HepG2 (cell line): ENCODE results near the gene TENM3. TPM values are rescaled to one million over a fixed set of nuclear protein-coding genes. Genes with fewer than 3 reads are reported as not detected.
A peak's percentile ranks its signal among the peaks of the same experiment; 100 is the strongest.

Source experiments
- ATAC-seq: fragments of 200-7000 bp; cut with Tn5 transposase; 3 replicates; pipeline ENCODE4 v1.9.1; 2020; ENCODE audit warnings: mild to moderate bottlenecking, moderate library complexity
- BruUV-seq: library from RNA; stranded (reverse); fragments of 400-500 nt; replicated peaks from 2 replicates; lab custom pipeline; 2021; lab: Mats Ljungman, UMichigan
- CTCF ChIA-PET: fragments of 300-600 bp; formaldehyde crosslinking; extraction: SDS; loops from one replicate; lab custom pipeline; 2021; ENCODE audit warnings: low total read pairs, inconsistent platforms, low intra/inter-chr PET ratio; lab: Yijun Ruan, JAX
- POLR2A ChIA-PET: fragments of 350-600 bp; sonication (Branson Sonifier 250); formaldehyde crosslinking; loops from one replicate; lab custom pipeline; 2020; ENCODE audit warnings: antibody characterized with exemption, inconsistent platforms; lab: Yijun Ruan, JAX
- DNase-seq: peaks from one replicate; pipeline ENCODE4 v3.0.0-alpha.2; 2015; ENCODE audit warnings: low spot score
- FAIRE-seq: peaks from 3 replicates; lab custom pipeline; 2011; peaks lifted over from hg19 to GRCh38; lab: Jason Lieb, UNC
- H2AFZ ChIP-seq: one replicate; pipeline ENCODE4 v1.6.1; 2011; ENCODE audit warnings: low read length, inconsistent platforms
- H3K27ac ChIP-seq: fragments of 300-600 bp; 3 replicates; pipeline ENCODE4 v1.8.0; 2011; ENCODE audit warnings: mixed run types, mild to moderate bottlenecking, mixed read lengths, low read length, inconsistent platforms; ENCODE audit not compliant: insufficient read depth; ENCODE audit errors: extremely low read length
- H3K27me3 ChIP-seq, 2 experiments: fragments of 200-600 bp in 1 of 2; 2 replicates in 1 of 2; 3 replicates in 1 of 2; pipeline versions ENCODE4 v1.6.0 to v1.8.0; 2011; ENCODE audit warnings: low read length in 2 of 2, mild to moderate bottlenecking in 2 of 2, moderate library complexity in 2 of 2, inconsistent platforms in 1 of 2; ENCODE audit not compliant: insufficient read depth in 2 of 2, control insufficient read depth in 1 of 2
- H3K36me3 ChIP-seq, 2 experiments: fragments of 200-600 bp in 1 of 2; replicated peaks in 1 of 2; 2 replicates in 1 of 2; 3 replicates in 1 of 2; pipeline versions ENCODE4 v1.5.1 to v1.8.0; 2011; ENCODE audit warnings: low read length in 2 of 2, inconsistent platforms in 1 of 2; ENCODE audit not compliant: insufficient read depth in 2 of 2, control insufficient read depth in 1 of 2
- H3K4me1 ChIP-seq: 2 replicates; pipeline ENCODE4 v1.5.1; 2012; ENCODE audit warnings: low read length, inconsistent platforms; ENCODE audit not compliant: insufficient read depth
- H3K4me2 ChIP-seq: 2 replicates; pipeline ENCODE4 v1.6.0; 2011; ENCODE audit warnings: low read depth, low read length, inconsistent platforms
- H3K4me3 ChIP-seq, 3 experiments: fragments of 200-600 bp in 1 of 3; sonication (generic), shearing (Covaris generic) in 1 of 3; replicated peaks in 1 of 3; 2 replicates each; pipeline ENCODE4 v1.5.1; 2011 to 2016; ENCODE audit warnings: low read length in 3 of 3, inconsistent platforms in 2 of 3, low read depth in 2 of 3, mild to moderate bottlenecking in 2 of 3, control low read depth in 1 of 3, mixed read lengths in 1 of 3; ENCODE audit not compliant: insufficient read depth in 1 of 3
- H3K79me2 ChIP-seq: one replicate; pipeline ENCODE4 v1.6.1; 2011; ENCODE audit warnings: low read length, inconsistent platforms; ENCODE audit not compliant: insufficient read depth
- H3K9ac ChIP-seq: 2 replicates; pipeline ENCODE4 v1.6.0; 2011; ENCODE audit warnings: mild to moderate bottlenecking, low read depth, low read length, inconsistent platforms; ENCODE audit not compliant: insufficient read depth
- H3K9me3 ChIP-seq: 2 replicates; pipeline ENCODE4 v1.5.1; 2012; ENCODE audit warnings: mild to moderate bottlenecking, low read length
- H4K20me1 ChIP-seq: 2 replicates; pipeline ENCODE4 v1.6.0; 2011; ENCODE audit warnings: inconsistent platforms, mild to moderate bottlenecking, low read length, moderate library complexity; ENCODE audit not compliant: insufficient read depth
- CBX2 ChIP-seq, 2 experiments: fragments of 200-600 bp in 1 of 2; sonication (generic); formaldehyde crosslinking in 1 of 2; IDR thresholded peaks; 2 replicates each; pipeline versions ENCODE4 v1.7.0 to v1.8.1; 2018 to 2022; ENCODE audit warnings: low read depth in 2 of 2, low read length in 1 of 2, mild to moderate bottlenecking in 1 of 2, missing genetic modification reagents in 1 of 2
- KLF11 ChIP-seq: IDR thresholded peaks from 2 replicates; pipeline ENCODE4 v1.6.1; 2016; ENCODE audit warnings: missing compliant biosample characterization
- ZNF207 ChIP-seq: fragments of 450-650 bp; IDR thresholded peaks from 2 replicates; pipeline ENCODE4 v1.6.1; 2016; ENCODE audit warnings: antibody characterized with exemption, borderline replicate concordance
- ZNF652 ChIP-seq: IDR thresholded peaks from 2 replicates; pipeline ENCODE4 v1.6.1; 2016; ENCODE audit warnings: low read depth, borderline replicate concordance
- WGBS: methylation state at CpG from one replicate; pipeline ENCODE4 v1.1.6; 2017; ENCODE audit warnings: low lambda C conversion rate; 5-methylcytosine and 5-hydroxymethylcytosine counted together
- in situ Hi-C: cut with HindIII; loops from 2 replicates; pipeline ENCODE4 v1.10.0; 2017; ENCODE audit warnings: low pct_unique_long_range_greater_than_20kb; ENCODE audit not compliant: extremely low pct_ligation_motif_present
- intact Hi-C: fragments of 100-400 bp; cut with micrococcal nuclease; formaldehyde crosslinking; loops from one replicate; pipeline ENCODE4 v1.10.0; 2022; ENCODE audit not compliant: unreplicated experiment
- polyA plus RNA-seq, 8 experiments: library from polyadenylated mRNA; depleted of rRNA in 3 of 8; stranded (reverse) in 7 of 8; unstranded in 1 of 8; fragments of >200 nt; fragmentation: Illumina TruSeq in 4 of 8; extraction: Trizol in 4 of 8; gene quantifications; 2 replicates each; pipeline versions ENCODE4 v1.2.1 to v1.2.3, GENCODE V29; 2011 to 2016; ENCODE audit warnings: low read depth in 4 of 8, missing spikeins in 1 of 8, mixed read lengths in 1 of 8; ENCODE audit not compliant: insufficient read depth in 1 of 8
- total RNA-seq, 5 experiments: library from RNA; depleted of rRNA; stranded (reverse); fragments of >200 nt; fragmentation: Illumina TruSeq; extraction: Trizol; gene quantifications; 2 replicates each; pipeline ENCODE4 v1.2.3, GENCODE V29; 2016; ENCODE audit warnings: low read depth in 1 of 5

Gene TENM3
- total and polyA plus RNA-seq, 2 of the 13 experiments (the other 11 are each of a cell fraction or from before 2014, with no cell fraction given), result 0.04 TPM; not detected in 1

DNA sequence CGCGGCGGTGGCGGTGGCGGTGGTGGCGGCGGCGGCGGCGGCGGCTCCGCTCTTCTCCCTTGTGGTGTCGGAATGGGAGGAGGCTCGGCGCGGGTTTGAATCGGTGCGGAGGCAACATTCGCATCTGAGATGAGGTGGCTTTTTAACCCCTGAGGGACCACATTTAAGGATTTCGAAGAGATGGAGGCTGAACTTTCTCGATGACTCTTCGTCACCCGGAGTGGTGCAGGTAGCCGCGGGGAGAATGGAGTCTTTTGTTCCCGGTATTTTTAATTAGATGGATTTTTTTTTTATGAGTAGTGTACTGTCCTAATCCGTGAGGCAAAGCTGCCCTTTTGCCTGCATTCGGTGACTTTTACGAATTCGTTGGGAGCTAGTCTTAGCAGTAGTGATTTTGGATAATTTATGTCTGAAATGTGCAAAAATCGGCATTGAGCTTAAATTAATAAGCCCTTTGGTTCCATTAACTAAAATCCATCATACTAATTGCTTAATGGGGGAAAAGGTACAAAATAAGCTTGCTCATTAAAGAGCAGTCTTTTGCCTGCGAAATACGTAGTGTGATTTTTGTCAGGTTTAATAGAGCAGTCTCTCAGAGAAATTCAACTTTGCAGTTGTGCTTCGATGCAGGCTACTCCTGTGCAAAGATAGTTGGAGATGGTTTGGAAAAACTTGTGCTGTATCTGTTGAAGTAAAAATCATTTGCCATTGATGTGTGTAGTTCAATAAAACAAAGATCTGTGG is 206.2 kb downstream of the TENM3 start:
- Histone ChIP-seq H3K9me3 (no peaks in the 10 kb centered on the region), H3K9ac (no peak overlapping the region), H2AFZ (no peak overlapping the region), H3K36me3 (no peaks in the 10 kb centered on the region), H3K4me3 (peak overlapping the region; percentile 38 to 72 (median 46); a peak in 5 of 6 replicates), H3K79me2 (no peaks in the 10 kb centered on the region), H4K20me1 (no peaks in the 10 kb centered on the region), H3K4me1 (peaks cover 8% of the 10 kb centered on the region), H3K27ac (no peak overlapping the region), H3K27me3 (peaks cover 3 to 43% of the 10 kb centered on the region in 2 experiments), H3K4me2 (peak overlapping the region; percentile 81)
- CTCF ChIA-PET, result no interaction called here
- POLR2A ChIA-PET, result no interaction called here
- BruUV-seq, result no TSS peak
- 6% methylated on average over 15 of the region's 34 CpGs for WGBS
- no peak for FAIRE-seq
- in situ Hi-C loops, result no loop called here
- no peak for ATAC-seq
- no peak for DNase-seq
- TF ChIP-seq CBX2 (IDR thresholded peaks at IDR 0.05; ENCODE audit: low read depth, low read length), result peak; percentile 88; the same call in 1 of the 2 replicates
- TF ChIP-seq CBX2 (CRISPR knock-in tag; IDR thresholded peaks at IDR 0.05; ENCODE audit: low read depth), result no peak
- no peak; the same call in 1 of the 2 replicates for TF ChIP-seq ZNF652
- intact Hi-C loops, result no loop called here

DNA sequence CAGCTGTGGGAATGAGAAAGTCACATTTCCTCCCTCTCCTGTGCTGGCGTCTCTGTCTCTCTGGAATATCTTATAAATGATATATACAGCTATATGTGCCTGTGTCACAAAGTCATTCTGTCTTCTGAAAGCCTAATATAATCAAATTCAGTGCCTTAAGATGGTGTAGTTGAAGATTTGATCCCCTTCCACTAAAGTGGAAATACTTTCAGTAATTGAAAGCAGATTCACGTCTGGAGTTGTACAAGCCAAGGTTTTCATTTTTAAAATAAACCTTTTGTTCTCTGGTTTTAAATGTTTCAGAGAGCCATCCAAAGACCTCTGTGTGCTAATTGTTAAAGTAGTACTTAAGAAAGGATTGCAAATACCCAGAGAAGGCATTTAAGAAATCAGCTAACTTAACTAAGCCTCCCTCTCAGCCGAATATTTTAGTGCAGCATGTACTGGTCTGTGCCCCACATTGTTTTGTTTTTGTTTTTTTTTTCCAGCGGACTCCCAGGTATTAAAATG is 206.8 kb downstream of the TENM3 start:
- ChIA-PET POLR2A (no interaction called here), CTCF (no interaction called here)
- H3K4me3 ChIP-seq, result no peak overlapping the region
- H3K4me2 ChIP-seq, result no peak overlapping the region
- intact Hi-C loops (no loop called here), in situ Hi-C loops (no loop called here)
- ATAC-seq (no peak), FAIRE-seq (no peak), DNase-seq (no peak)
- no peak overlapping the region for H3K27ac ChIP-seq
- H3K79me2 ChIP-seq, result no peaks in the 10 kb centered on the region
- no peak for TF ChIP-seq ZNF207
- TF ChIP-seq KLF11 (CRISPR knock-in tag), result no peak
- no TSS peak for BruUV-seq
- H3K36me3 ChIP-seq, result no peaks in the 10 kb centered on the region
- H3K9ac ChIP-seq, result no peak overlapping the region
- no peaks in the 10 kb centered on the region for H3K9me3 ChIP-seq
- H3K27me3 ChIP-seq, result peaks cover 3 to 43% of the 10 kb centered on the region in 2 experiments
- 17% methylated on average over 4 of the region's 4 CpGs for WGBS
- H3K4me1 ChIP-seq, result peaks cover 8% of the 10 kb centered on the region
- no peaks in the 10 kb centered on the region for H4K20me1 ChIP-seq
- no peak overlapping the region for H2AFZ ChIP-seq
